GM18508 (cell line): ENCODE data around the gene LILRB3.
"Not testable (repeated sequence)": the region's sequence is repeated elsewhere in the genome, so short reads cannot be mapped to it uniquely, and the experiment has no call there.

Experiments used
- ATAC-seq: cut with Tn5 transposase; IDR thresholded peaks from one replicate; pipeline ENCODE4 v1.9.1; 2021; ENCODE audit warnings: moderate number of reproducible peaks; ENCODE audit not compliant: insufficient read depth, unreplicated experiment

LILRB3 gene

DNA sequence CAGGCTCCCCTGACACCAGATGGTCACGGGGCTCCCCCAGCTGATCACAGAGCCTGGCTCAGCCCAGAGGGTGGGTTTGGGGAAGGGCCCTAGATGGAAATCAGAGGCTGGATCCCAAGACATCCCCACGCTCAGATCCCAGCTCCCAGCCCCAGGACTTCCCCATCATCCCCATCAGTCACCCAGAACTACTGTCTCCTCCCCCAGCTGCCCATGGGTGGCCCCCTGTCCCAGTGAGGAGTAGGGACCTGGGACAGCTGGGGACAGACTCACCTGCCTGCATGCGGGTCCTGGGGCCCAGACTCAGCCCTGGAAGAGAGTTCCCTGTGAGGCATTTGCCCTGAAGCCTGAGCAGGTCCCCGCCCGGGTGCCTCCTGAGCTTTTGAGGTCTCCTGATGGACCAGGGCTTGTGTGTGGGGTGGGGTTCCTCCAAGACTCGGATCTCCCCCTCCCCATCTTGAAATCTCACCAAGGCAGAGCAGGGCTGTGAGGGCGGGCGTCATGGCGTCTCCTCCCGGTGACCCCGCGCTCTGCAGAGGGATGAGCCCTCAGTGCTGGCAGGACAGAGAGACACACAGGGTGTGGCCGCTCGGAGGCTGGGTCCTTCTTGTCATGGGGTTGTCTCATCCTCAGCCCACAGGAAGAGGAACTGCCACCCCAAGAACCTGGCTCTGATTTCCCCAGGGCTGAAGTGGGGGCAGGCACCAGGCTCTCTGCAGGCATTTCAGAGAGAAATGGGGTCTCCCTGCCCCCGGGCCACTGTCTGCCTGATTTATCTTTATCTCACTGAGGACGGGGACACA is at the start of gene LILRB3:
Gene LILRB3 (minus strand): TSS at position 534 of the 803 bp plus-strand sequence. CDS start 31 bp downstream, at position 503.
- not testable (repeated sequence) for ATAC-seq

DNA sequence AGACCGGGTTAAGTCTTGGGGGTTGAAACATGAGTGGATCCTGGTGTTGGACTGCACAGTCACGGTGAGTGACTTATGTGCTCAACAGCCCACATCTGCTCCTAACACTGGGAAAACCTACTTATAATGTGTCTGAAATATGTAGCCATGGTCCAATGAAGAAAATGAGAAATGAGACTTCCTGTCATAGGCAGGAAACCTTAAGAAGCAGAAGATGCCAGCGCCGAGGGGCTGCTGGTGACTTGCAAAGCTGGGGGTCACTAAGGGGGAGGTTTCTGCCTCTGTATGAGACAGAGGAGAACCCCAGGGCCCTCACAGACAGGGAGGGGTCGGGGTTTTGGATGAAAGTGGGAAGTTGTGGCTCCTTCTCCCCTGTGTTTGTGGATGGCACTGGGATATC is 49.4 kb upstream of the LILRB3 start:
- ATAC-seq, result not testable (repeated sequence)

DNA sequence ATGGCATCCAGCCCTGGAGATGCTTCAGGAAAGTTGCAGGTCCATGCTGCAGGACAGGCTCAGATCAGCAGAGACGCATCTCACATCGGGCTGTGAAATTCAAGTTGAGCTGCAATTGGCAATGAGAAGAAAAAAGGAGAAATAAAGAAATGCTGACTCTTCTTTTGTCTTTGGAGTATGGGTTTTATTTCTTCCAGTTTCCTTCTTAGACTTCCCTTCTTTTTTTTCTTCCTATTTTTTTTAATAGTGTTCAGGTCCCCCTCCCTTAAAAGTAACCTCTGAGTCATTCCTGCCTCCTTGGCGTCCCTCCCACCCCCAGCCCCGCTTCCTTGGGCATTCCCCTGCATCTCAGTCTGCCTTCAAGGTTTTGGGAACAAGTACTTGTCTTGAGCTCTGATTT is 48.8 kb upstream of the LILRB3 start:
- not testable (repeated sequence) for ATAC-seq

DNA sequence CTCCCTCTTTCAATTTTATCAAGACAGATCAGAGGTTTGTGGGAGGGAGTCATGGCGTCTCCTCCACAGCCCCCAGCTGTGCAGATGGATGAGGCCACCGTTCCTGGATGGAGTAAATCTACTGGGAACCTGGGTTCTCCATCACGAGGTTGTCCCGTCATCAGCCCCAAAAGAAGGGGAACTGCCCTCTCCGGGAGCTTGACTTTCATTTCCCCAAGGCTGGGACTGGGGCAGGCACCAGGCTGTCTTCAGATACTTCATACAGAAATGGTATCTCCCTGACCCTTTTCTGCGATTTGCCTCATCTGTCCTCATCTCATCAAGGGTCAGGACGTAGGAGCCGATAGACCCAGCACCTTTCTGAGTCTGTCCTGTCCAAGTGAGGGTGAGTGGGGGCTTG is 48.3 kb upstream of the LILRB3 start:
- ATAC-seq, result no peak

DNA sequence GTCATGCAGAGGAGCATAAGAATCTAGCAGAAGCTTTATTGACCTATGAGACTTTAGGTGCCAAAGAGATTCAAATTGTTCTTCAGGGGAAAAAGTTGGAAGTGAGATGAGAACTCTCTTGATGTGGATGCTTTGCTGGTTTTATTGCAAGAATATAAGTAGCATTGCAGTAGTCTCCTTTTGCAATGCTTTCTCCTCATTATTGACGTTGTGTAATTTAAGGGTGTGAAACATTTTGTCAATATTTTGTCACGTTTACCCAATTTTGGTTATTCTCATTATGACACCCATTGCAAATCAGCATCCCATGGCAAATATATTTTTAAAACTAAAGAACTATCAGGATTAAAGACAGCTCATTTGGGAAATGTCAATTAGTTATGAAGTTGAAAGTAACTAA is 46.1 kb upstream of the LILRB3 start:
- ATAC-seq, result no peak

DNA sequence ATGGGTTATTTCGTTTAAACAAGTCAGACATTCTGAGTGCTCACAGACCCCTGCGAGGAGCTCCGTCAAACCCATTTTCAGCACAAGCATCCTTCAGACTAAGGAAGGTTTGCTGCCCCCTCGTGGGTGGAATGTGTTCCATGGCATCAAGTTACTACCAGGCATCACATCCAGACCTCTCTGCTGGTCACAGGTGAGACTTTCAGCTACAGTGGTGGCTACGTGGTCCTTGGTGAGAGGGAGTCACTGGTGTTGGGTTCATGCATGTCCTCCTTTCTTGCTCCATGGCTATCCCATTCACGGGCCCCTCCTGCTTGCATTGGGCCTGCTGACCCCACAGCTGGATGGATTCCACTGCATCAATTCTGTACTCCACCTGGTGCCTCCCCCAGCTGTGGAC is 43.3 kb upstream of the LILRB3 start:
- no peak for ATAC-seq

DNA sequence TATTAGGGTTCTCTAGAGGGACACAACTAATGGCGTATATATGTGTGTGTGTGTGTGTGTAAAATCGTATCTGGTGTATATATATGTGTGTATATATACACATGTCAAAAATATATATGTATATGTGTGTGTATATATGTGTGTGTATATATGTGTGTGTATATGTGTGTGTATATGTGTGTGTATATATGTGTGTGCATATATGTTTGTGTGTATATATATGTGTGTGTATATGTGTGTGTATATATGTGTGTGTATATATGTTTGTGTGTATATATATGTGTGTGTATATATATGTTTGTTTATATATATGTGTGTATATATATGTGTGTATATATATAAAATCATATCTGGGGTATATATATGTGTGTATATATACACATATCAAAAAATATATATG is 39.7 kb upstream of the LILRB3 start:
- ATAC-seq, result no peak

DNA sequence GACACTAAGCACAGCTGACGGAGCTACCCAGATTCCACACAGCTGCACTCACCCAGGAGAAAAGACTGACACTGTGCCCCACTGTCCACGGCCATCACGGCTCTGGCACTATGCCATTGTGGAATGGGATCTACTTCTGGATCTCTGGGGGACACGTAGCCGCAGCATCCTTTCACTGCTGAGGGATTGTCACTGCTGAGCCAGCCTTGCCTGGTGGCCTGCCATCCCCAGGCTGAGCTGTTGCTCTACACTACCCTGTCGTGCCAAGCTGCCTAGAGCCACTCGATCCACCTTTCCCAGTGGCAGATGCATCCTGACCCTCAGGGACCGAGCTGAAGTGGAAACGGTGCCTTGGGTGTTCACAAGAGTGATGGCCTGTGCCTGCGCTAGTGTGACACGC is 39.3 kb upstream of the LILRB3 start:
- ATAC-seq, result no peak

DNA sequence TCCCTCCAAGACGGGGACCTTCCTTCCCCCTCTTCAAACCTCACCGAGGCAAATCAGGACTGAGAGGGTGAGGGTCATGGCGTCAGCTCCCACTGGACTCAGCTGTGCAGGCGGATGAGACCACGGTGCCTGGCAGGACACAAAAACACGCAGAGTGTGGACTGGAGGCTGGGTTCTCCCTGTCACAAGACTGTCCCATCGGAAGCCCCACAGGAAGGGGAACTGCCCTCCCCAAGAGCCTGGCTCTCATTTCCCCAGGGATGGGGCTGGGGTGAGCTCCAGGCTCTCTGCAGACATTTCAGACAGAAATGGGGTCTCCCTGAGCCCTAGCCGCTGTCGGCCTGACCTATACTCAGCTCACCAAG is 34.3 kb upstream of the LILRB3 start, which contains the start of gene LILRB5:
Gene LILRB5 (minus strand): TSS at position 158 of the 365 bp plus-strand sequence. CDS start 80 bp downstream, at position 78.
- ATAC-seq, result no peak

DNA sequence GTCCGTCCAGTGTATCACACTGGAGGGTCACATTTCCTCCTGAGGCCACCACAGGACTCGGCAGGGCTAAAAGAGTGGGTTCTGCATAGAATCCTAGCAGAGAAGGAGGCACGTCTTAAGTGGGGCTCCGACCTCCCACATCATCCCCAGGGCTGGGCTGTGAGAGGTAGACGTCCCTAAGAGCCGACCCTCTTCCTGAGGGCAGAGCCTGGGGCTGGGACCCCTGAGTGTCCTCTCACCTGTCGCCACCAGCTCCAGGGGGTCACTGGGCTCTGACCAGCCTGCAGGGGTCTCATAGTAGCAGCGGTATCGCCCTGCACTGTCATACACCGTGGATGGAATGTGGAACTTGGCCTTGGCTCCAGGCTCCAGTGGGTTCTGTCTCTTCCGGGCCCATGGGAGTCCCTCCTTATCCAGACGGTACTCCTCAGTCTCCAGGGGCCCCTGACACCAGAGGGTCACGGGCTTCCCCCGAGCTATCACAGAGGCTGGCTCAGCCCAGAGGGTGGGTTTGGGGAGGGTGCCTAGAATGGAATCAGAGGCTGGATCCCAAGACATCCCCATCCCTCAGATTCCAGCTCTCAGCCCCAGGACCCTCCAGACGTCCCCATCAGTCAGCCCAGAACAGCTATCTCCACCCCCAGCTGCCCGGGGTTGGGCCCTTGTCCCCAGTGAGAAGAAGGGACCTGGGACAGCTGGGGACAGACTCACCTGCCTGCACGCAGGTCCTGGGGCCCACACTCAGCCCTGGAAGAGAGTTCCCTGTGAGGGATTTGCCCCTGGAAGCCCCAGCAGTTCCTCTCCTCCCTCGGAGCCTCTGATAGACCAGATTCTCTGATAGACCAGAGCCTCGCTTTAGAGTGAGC is 33.7 kb upstream of the LILRB3 start:
- no peak for ATAC-seq

DNA sequence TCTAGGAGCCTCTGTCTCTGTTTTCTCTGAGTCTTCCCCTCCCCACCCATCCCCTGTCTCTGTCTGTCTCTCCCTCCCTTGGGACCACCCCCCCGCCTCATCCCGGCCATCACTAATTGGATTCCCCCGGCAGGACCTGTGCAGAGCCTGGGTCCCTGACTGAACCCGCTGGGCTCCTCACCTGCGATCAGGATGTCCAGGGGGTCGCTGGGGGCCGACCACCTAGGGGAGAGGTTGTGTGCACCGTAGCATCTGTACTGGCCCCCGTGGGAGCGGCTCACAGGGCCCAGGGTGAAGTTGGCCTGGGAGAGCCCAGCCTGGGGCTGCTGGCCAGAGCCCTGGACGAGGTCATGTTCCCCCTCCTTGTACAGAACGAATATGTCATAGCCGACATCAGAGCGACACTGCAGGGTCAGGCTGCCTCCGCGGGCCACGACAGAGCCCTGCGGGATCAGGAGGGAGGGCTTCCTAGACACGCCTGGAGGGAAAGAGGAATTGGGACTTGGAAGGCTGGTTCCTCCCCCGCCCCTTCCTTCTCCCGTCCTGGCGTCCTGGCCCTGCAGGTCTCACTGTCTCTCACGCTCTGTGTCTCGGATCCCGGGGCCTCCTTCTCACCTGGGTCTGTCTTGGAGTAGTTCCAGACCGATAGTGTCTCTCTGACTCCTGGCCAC is 32.4 kb upstream of the LILRB3 start:
- no peak for ATAC-seq

DNA sequence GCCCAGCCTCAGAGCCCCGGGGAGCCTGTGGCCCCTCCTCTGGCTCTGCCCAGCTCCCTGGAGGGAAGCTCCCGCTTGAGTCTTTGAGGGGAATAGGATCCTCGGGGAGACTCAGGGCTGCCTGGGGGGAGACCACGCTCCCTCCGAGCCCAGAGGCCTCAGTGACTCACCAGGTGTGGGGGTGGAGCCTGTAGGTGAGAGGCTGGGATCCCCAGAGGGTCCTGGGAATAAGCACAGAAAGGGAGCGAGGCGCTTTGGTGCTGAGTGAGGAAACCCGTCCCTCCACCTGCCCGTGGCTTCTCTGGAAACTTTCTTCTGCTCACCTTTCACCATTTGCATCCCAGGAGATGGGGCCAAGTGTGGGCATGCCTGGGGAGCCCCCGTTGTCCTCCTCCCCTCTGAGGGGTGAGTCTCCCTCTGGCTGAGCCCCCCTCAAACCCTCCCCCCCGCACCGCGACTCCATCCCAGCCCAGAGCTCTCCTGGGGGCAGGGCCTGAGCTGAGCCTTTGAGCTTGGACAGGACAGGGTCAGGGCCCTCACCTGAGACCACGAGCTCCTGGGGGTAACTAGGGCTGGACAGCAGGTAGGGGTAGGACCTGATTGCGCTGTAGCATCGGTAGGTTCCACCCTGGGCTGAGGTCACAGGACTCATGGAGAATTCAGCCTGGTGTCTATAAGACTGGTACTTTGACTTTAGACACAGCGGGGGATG is 31.5 kb upstream of the LILRB3 start:
- no peak for ATAC-seq

DNA sequence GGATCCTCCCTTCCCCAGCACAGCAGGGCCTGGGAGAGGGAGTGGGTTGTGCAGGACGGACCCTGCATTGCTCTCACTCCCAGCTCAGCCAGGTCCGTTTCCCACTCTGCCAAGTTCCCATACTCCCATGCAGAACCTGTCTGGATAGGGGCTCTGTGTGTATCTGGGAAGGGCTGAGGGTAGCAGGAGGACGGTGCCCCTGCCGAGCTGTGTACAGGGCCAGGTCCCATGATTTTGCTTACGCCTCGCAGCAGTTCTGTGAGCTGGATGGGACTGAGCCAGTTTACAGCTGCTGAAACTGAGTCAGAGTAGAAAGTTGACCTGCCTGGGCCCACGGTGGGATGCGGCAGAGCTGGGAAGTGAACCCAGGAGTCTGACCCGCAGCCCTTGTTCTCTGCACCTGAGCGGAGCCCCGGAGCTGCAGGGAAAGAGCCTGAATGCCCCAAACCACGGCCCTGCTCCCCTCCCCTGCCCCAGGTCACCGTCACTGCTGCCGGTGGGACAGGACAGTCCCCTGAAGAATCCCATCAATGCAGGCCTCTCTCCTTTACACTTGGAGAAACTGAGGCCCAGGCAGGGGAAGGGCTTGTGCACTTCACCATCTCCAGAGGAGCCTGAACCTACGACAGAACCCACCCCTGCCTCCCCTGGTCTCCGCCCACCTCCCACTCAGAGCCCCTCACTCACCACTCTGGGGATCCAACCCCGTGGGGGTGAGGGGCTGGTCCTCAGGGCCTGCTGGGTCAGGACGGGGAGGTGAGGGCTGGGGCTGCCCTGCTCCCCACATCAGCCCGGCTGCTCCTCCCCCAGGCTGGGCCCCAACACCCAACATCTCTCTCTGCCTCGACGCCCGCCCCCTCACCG is 30.8 kb upstream of the LILRB3 start:
- ATAC-seq, result no peak

DNA sequence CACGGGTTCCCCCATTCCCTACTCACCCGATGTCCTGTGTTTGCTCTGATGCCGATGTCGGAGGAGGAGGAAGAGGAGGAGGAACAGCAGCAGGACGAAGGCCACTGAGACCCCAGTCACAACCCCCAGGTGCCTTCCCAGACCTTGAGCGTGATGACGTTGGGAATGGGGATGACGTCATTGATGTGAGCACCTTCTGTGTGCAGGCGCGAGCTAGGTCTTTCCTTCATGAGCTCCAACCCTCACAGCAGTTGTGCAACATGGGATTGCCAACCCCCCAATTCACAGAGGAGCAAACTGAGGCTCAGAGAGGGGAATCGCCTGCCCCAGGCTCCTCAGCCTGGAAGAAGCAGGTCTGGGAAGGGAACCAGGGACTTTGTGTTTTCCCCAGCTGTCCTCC is 30.0 kb upstream of the LILRB3 start:
- no peak for ATAC-seq

DNA sequence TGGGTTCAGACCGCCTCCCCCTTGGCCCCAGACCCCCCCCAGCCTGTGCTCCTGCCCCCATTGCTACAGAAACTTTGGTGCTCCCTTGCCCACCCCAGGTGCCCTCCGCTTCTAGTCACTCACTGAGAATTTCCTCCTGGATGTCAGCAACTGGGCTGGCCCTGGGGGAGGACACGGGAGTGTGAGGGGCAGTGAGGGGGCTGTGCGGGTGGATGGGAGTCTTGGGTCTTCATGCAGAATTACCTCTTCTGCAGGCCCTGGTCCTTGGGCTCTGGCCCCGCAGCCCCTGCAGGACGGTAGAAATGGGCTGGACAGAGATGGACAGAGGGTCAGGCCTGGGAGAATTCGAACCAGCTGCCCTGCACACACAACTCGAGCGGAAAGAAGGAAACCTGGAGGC is 29.4 kb upstream of the LILRB3 start:
- no peak for ATAC-seq

DNA sequence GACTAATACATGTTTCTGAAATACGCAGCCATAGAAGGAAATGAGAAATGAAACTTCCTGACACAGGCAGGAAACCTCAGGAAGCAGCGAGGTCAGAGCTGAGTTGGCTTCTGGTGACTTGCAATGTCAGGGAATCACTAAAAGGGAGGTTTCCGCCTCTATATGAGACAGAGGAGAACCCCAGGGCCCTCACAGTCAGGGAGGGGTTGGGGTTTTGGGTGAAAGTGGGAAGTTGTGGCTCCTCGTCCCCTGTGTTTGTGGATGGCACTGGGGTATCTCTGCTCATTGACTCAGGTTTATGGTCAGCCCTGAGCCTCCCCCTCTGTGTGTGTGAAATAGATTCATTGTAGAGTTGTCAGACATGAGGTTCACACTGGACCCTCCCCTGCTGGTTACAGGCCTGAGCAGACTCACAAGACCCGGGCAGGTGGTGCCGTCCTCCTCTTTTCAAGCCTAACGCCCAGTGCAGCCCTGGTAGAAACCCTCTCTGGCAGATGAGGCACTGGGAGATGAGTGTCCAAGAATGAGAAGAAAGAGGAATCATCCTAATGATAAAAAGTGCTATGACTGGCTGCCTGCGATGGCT is 25.3 kb upstream of the LILRB3 start:
- ATAC-seq, result no peak

DNA sequence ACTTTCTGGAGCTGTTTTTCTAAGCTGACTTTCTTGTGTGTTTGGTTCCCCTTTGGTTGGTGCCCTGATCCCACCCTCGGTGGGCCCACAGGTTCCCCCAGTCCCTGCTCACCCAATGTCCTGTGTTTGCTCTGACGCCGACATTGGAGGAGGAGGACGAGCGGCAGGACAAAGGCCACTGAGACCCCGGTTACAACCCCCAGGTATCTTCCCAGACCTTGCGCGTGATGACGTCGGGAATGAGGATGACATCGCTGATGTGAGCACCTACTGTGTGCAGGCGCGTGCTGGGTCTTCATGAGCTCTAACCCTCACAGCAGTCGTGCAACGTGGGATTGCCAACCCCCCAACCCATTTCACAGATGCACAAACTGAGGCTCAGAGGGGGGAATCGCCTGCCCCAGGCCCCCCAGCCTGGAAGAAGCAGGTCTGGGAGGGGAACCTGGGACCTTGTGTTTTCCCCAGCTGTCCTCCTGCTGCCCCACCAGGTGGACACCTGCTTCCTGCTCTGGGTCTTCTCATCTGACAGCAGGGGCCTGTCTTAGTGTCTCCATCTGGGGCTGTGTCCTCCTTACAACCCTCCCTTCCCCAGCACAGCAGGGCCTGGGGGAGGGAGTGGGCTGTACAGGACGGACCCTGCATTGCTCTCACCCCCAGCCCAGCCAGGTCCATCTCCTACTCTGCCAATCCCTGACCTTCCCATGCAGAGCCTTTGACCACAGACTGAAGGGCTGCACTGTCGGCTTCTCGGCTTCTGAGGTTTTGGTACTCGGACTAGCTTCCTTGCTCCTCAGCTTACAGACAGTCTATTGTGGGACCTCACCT is 24.5 kb upstream of the LILRB3 start:
- no peak for ATAC-seq

DNA sequence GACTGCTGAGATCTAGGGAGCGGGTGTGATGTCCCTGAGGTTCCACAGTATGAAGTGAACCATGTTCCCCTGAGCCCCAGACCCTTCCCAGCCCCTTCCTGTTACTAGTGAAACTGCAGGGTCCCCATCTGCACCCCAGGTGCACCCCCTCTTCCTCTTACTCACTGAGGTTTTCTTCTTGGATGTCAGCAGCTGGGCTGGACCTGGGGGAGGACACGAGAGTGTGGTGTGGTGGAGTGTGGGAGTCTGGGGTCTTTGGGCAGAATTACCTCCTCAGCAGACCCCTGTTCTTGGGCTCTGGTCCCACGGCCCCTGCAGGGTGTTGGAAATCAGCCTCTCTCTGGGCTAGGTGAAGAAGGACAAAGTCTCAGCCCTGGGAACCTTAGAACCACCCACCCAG is 23.1 kb upstream of the LILRB3 start:
- ATAC-seq, result no peak
